ENCODE measurements around the gene MT1G.

DNA sequence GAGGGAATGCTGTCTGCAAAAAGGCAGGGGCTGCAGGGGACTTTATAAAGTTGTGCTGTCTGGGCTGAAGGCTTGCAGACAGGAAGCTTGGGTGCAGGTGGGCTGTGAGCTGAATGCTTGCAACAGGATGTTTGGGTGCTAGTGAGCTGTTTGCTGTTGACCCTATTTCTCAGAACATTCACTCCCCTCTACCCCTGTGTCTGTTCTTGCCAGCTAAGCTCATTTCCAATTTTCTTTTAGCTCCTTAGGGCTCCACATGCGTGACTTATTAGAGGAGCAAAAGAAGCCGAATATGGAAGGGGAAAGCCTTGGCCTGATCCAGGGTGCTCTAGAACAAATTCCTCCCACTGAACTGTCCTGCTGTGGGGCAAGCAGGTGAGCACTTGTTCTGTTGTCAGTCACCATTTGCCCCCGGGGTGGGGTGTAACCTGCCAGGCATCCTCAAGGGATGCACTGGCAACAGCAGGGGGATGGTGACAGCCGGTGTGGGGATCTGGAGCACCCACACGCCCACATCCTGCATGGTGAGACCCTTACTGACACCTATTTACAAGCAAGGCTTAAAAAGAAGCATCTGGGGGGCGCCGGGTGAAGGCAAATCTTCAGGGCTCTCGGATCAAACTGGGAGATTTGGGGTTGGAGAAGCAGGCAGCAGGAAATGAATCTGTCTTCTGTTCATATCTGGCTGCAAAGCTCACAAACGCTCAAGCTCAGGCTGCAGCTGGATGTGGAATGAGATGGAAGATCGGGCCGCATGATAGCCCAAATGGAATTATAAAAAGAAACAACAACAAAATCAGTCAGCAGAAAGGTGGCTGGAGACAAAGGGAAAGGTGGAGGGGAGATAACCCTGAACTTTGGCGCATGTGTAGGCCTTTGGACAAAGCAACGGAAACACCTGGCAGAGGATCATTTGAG, 40.9 kb upstream of the MT1G start:
- TF ChIP-seq RXRA (IDR thresholded peaks at IDR 0.05) (no peak), EGR1 (IDR thresholded peaks at IDR 0.05; ENCODE audit: low read depth in 2 of 2) (no peak), RAD21 (IDR thresholded peaks at IDR 0.05) (no peak), NR2F2 (IDR thresholded peaks at IDR 0.05) (no peak), FOXA1 (IDR thresholded peaks at IDR 0.05) (no peak)
- TF ChIP-seq, protein P1, sequence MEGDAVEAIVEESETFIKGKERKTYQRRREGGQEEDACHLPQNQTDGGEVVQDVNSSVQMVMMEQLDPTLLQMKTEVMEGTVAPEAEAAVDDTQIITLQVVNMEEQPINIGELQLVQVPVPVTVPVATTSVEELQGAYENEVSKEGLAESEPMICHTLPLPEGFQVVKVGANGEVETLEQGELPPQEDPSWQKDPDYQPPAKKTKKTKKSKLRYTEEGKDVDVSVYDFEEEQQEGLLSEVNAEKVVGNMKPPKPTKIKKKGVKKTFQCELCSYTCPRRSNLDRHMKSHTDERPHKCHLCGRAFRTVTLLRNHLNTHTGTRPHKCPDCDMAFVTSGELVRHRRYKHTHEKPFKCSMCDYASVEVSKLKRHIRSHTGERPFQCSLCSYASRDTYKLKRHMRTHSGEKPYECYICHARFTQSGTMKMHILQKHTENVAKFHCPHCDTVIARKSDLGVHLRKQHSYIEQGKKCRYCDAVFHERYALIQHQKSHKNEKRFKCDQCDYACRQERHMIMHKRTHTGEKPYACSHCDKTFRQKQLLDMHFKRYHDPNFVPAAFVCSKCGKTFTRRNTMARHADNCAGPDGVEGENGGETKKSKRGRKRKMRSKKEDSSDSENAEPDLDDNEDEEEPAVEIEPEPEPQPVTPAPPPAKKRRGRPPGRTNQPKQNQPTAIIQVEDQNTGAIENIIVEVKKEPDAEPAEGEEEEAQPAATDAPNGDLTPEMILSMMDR (IDR thresholded peaks at IDR 0.05; ENCODE audit: low read depth, low read length, missing input control): no peak
- TF ChIP-seq, protein P2, sequence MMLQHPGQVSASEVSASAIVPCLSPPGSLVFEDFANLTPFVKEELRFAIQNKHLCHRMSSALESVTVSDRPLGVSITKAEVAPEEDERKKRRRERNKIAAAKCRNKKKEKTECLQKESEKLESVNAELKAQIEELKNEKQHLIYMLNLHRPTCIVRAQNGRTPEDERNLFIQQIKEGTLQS (IDR thresholded peaks at IDR 0.05): no peak
- TF ChIP-seq, protein P3, sequence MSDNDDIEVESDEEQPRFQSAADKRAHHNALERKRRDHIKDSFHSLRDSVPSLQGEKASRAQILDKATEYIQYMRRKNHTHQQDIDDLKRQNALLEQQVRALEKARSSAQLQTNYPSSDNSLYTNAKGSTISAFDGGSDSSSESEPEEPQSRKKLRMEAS (IDR thresholded peaks at IDR 0.05): no peak

Measured in liver (tissue), 3 donors.